Testis (tissue), 2 donors: ENCODE results near the gene FMNL2.

Experiments
- CTCF ChIP-seq, 3 experiments: fragments of 450-650 bp in 2 of 3; fragments of 200-600 bp in 1 of 3; sonication (generic) in 1 of 3; IDR thresholded peaks; one replicate each; pipeline ENCODE4 v1.5.1; 2016 to 2019; ENCODE audit warnings: antibody characterized with exemption in 3 of 3, mild to moderate bottlenecking in 2 of 3, moderate library complexity in 1 of 3
- POLR2A ChIP-seq: fragments of 450-650 bp; IDR thresholded peaks from one replicate; pipeline ENCODE4 v1.6.1; 2017; ENCODE audit warnings: antibody characterized with exemption, mild to moderate bottlenecking, moderate library complexity

- TF ChIP-seq CTCF (IDR thresholded peaks at IDR 0.05) (no peak), POLR2A (no peak)
Measured at GRCh38 chr2:152683400-152683799, 348.4 kb downstream of the FMNL2 start.
